PFSK-1 (cell line): ENCODE data around the gene FCSK.

ENCODE experiments used
- FOXP2 ChIP-seq: optimal IDR thresholded peaks from 2 replicates; pipeline ENCODE3; 2011; ENCODE audit warnings: borderline replicate concordance, control low read depth, inconsistent platforms; ENCODE audit not compliant: insufficient read depth; ENCODE audit errors: extremely low read length, extremely low read depth
- POLR2AphosphoS5 ChIP-seq: IDR thresholded peaks from 2 replicates; pipeline ENCODE4 v1.6.1; 2012; ENCODE audit warnings: low read depth, mild to moderate bottlenecking, control low read depth, low read length, moderate library complexity
- REST ChIP-seq, 2 experiments: IDR thresholded peaks; 2 replicates each; pipeline versions ENCODE4 v1.6.1 to v1.8.0; 2011 to 2012; ENCODE audit warnings: low read depth in 2 of 2, low read length in 2 of 2, control low read depth in 1 of 2, inconsistent platforms in 1 of 2, mild to moderate bottlenecking in 1 of 2, moderate library complexity in 1 of 2; ENCODE audit not compliant: insufficient read depth in 1 of 2
- SIN3A ChIP-seq: IDR thresholded peaks from 2 replicates; pipeline ENCODE4 v1.6.1; 2012; ENCODE audit warnings: mild to moderate bottlenecking, low read length, moderate library complexity, borderline replicate concordance; ENCODE audit not compliant: insufficient read depth
- TAF1 ChIP-seq: IDR thresholded peaks from 2 replicates; pipeline ENCODE4 v1.6.1; 2012; ENCODE audit warnings: low read length, control low read depth, borderline replicate concordance; ENCODE audit not compliant: insufficient read depth

FCSK gene

DNA sequence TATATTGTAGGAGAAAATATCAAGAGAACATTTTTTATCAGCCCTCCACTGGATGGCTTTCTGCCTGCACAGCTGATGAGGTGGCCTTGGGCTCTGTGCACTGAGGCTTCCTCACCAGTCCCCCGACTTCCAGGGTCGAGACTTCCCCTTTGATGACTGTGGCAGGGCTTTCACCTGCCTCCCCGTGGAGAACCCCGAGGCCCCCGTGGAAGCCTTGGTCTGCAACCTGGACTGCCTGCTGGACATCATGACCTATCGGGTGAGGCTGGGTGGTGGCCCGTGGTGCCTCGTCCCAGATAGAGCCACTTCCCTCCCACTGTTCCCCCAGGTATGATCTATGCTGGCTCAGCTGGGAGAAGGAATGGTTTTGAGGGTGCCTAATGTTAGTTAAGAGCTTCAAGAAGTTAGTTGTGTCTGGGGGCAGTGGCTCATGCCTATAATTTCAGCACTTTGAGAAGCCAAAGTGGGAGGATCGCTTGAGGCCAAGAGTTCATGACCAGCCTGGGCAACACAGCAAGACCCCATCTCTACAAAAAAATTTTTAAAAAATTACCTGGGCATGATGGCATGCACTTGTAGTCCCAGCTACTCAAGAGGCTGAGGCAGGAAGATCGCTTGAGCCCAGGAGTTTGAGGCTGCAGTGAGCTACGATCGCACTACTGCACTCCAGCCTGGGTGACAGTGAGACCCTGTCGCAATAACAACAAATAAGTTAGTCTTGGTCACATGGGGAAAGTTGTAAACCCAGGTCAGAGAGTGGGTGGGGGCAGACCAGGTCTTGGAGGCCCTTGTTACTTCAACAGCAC is 11.8 kb downstream of the FCSK start:
- no peak for TF ChIP-seq FOXP2
- TF ChIP-seq POLR2AphosphoS5: no peak
- TF ChIP-seq SIN3A: no peak
- TF ChIP-seq TAF1: no peak
- no peak for TF ChIP-seq REST (IDR thresholded peaks at IDR 0.05; ENCODE audit: insufficient read depth in 1 of 2, low read depth in 2 of 2, low read length in 2 of 2)

DNA sequence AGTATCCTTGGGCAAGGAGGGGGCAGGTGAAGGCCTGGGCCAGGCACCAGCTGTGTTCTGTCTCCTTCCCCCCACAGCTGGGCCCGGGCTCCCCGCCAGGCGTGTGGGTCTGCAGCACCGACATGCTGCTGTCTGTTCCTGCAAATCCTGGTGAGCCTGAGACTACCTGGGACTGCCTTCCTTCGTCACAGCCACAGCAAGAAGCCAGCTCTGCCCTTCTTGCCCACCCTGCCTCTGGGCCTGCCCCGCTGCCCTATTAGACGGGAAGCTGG is 12.3 kb downstream of the FCSK start:
- TF ChIP-seq POLR2AphosphoS5 (no peak), SIN3A (no peak), FOXP2 (no peak), TAF1 (no peak), REST (IDR thresholded peaks at IDR 0.05; ENCODE audit: insufficient read depth in 1 of 2, low read depth in 2 of 2, low read length in 2 of 2) (no peak)

DNA sequence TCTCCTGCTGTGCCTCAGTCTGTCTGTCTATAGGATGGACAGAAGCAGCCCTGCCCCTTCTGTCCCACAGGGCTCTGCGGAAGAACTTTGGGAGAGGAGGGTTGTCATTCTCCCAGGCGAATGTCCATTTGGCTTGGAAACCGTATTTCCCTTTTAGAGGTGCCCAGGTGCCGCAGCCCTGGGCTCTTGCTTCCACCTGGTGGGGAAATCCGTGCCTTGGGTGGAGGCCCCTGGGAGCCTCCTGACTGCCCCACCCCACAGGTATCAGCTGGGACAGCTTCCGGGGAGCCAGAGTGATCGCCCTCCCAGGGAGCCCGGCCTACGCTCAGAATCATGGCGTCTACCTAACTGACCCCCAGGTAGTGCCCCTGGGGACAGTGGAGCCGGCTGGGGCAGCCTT is 12.7 kb downstream of the FCSK start:
- TF ChIP-seq FOXP2 (no peak), REST (IDR thresholded peaks at IDR 0.05; ENCODE audit: insufficient read depth in 1 of 2, low read depth in 2 of 2, low read length in 2 of 2) (no peak), TAF1 (no peak), SIN3A (no peak), POLR2AphosphoS5 (no peak)

DNA sequence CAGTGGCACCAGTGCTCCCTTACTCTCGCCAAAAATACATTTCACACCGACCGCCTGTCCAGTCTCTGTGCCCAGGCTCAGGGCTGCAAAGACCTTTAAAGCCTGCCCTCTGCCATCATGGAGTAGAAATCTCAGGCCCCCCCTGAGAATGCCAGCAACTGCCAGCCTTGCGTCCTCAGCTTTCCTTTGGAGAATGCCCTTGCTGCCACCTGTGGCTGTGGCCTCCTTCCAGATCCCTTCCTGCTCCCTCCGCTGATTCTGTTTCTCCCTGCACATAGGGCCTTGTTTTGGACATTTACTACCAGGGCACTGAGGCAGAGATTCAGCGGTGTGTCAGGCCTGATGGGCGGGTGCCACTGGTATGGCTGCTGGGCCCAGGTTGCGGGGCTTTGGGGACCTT is 13.2 kb downstream of the FCSK start:
- no peak for TF ChIP-seq POLR2AphosphoS5
- no peak for TF ChIP-seq FOXP2
- TF ChIP-seq TAF1: no peak
- no peak for TF ChIP-seq REST (IDR thresholded peaks at IDR 0.05; ENCODE audit: insufficient read depth in 1 of 2, low read depth in 2 of 2, low read length in 2 of 2)
- TF ChIP-seq SIN3A: no peak
